OCI-LY7 (cell line): ENCODE data around the gene C3orf18. TPM values are rescaled to one million over a fixed set of nuclear protein-coding genes. Genes with fewer than 3 reads are reported as not detected.

ENCODE experiments used
- Bru-seq: library from RNA; stranded (reverse); fragments of 400-500 nt; gene quantifications from one replicate; lab custom pipeline; 2021; lab: Mats Ljungman, UMichigan
- BruChase-seq, 2 experiments: library from RNA; stranded (reverse); fragments of 400-500 nt; gene quantifications; one replicate each; lab custom pipeline; 2021; lab: Mats Ljungman, UMichigan
- BruUV-seq: library from RNA; stranded (reverse); fragments of 400-500 nt; replicated peaks from 2 replicates; lab custom pipeline; 2021; lab: Mats Ljungman, UMichigan
- CTCF ChIA-PET: fragments of 300-600 bp; sonication (Branson Sonifier 250); formaldehyde crosslinking; loops from one replicate; lab custom pipeline; 2022; ENCODE audit warnings: antibody characterized with exemption; ENCODE audit not compliant: unreplicated experiment; lab: Charles Lee
- POLR2A ChIA-PET: fragments of 300-600 bp; sonication (Branson Sonifier 250); formaldehyde crosslinking; loops from one replicate; lab custom pipeline; 2022; ENCODE audit warnings: antibody characterized with exemption; lab: Charles Lee
- DNase-seq: peaks from one replicate; pipeline ENCODE4 v3.0.0-alpha.2; 2015; ENCODE audit warnings: low spot score
- H2AFZ ChIP-seq: fragments of 200-600 bp; sonication (generic), shearing (Covaris generic); 2 replicates; pipeline ENCODE4 v1.6.1; 2014; ENCODE audit warnings: mild to moderate bottlenecking, antibody characterized with exemption, low read length, moderate library complexity
- H3K27ac ChIP-seq: fragments of 200-600 bp; sonication (generic); 2 replicates; pipeline ENCODE4 v1.5.1; 2014; ENCODE audit warnings: mixed run types, low read depth, mild to moderate bottlenecking, moderate library complexity, low read length, inconsistent platforms; ENCODE audit not compliant: poor library complexity, severe bottlenecking
- H3K36me3 ChIP-seq: fragments of 200-600 bp; sonication (generic); 2 replicates; pipeline ENCODE4 v1.6.1; 2014; ENCODE audit warnings: mild to moderate bottlenecking, antibody characterized with exemption, low read length, moderate library complexity, mixed read lengths; ENCODE audit not compliant: insufficient read depth
- H3K4me1 ChIP-seq: fragments of 200-600 bp; sonication (generic); 2 replicates; pipeline ENCODE4 v1.5.1; 2014; ENCODE audit warnings: mild to moderate bottlenecking, low read length; ENCODE audit not compliant: insufficient read depth, poor library complexity, severe bottlenecking
- H3K4me2 ChIP-seq: fragments of 200-600 bp; sonication (generic); 2 replicates; pipeline ENCODE4 v1.6.1; 2014; ENCODE audit warnings: mild to moderate bottlenecking, low read length
- H3K4me3 ChIP-seq: fragments of 200-600 bp; sonication (generic); 2 replicates; pipeline ENCODE4 v1.5.1; 2014; ENCODE audit warnings: mild to moderate bottlenecking, low read depth, low read length; ENCODE audit not compliant: poor library complexity, severe bottlenecking
- H3K79me2 ChIP-seq: fragments of 200-600 bp; sonication (generic); 2 replicates; pipeline ENCODE4 v1.6.1; 2016; ENCODE audit warnings: low read depth, mild to moderate bottlenecking, low read length, moderate library complexity, mixed read lengths; ENCODE audit not compliant: insufficient read depth
- H3K9me2 ChIP-seq: fragments of 200-600 bp; sonication (generic); 2 replicates; pipeline ENCODE4 v1.6.1; 2016; ENCODE audit warnings: mild to moderate bottlenecking, low read length, mixed read lengths; ENCODE audit not compliant: insufficient read depth
- H3K9me3 ChIP-seq: fragments of 200-600 bp; sonication (generic); 2 replicates; pipeline ENCODE4 v1.6.1; 2014; ENCODE audit warnings: mild to moderate bottlenecking, mixed run types, low read length, mixed read lengths
- H4K20me1 ChIP-seq: fragments of 200-600 bp; sonication (generic); 2 replicates; pipeline ENCODE4 v1.6.1; 2014; ENCODE audit warnings: mild to moderate bottlenecking, antibody characterized with exemption, low read length, moderate library complexity, mixed read lengths; ENCODE audit not compliant: insufficient read depth
- CTCF ChIP-seq: fragments of 200-600 bp; sonication (generic); conservative IDR thresholded peaks from 2 replicates; pipeline ENCODE4 v1.5.1; 2014; ENCODE audit warnings: mild to moderate bottlenecking, antibody characterized with exemption, low read length, moderate library complexity, mixed read lengths
- EZH2phosphoT487 ChIP-seq: fragments of 200-600 bp; sonication (generic); IDR thresholded peaks from 2 replicates; pipeline ENCODE4 v1.6.1; 2018; ENCODE audit warnings: low read depth, borderline replicate concordance, mild to moderate bottlenecking, mixed run types, antibody characterized with exemption, low read length, moderate library complexity, mixed read lengths
- intact Hi-C: fragments of 100-400 bp; cut with micrococcal nuclease; formaldehyde crosslinking; loops from one replicate; pipeline ENCODE4 v1.10.0; 2022; ENCODE audit not compliant: unreplicated experiment
- long read RNA-seq: library from polyadenylated mRNA; stranded (forward); transcript quantifications from one replicate; pipeline ENCODE4 v2.0.0, GENCODE V29; 2022
- total RNA-seq, 2 experiments: library from RNA; depleted of rRNA in 1 of 2; stranded (reverse); fragments of >200 nt in 1 of 2; shearing (Covaris generic) in 1 of 2; gene quantifications; 2 replicates each; pipeline ENCODE4 v1.2.3, GENCODE V29; 2014 to 2022

The C3orf18 gene
- total RNA-seq (2014; rRNA removed; shearing (Covaris generic)) = 3.9 and 8.0 TPM in 2 replicates
- total RNA-seq (2022) = 8.0 and 9.5 TPM in 2 replicates
- Bru-seq, nascent RNA = percentile 36 among the genes with signal in this experiment
- percentile 41 among the genes with signal in this experiment for BruChase-seq, experiment 1, labeled RNA remaining after a 6-hour chase
- BruChase-seq, experiment 2, labeled RNA remaining after a 2-hour chase = percentile 40 among the genes with signal in this experiment
- long read RNA-seq, partial matches to known transcripts = 4 of 8 reads
- long read RNA-seq, other reads (novel, unspliced or antisense) = 0 of 8 reads

GRCh38 chr3:50567386-50568167 is at the start of gene C3orf18:
Gene C3orf18 (minus strand): TSS chr3:50567747. CDS start chr3:50565699, 2,048 bp downstream.
- Histone ChIP-seq H3K4me1 (peaks cover 25% of the 10 kb centered on the region), H2AFZ (peak within 1 kb of the TSS; percentile 90), H3K9me2 (no peaks in the 10 kb centered on the region), H3K4me3 (peak within 1 kb of the TSS; percentile 95), H3K36me3 (0 out of 2 replicates have a peak, but pooled peaks cover 4% of the 10 kb centered on the region), H3K79me2 (peaks cover 9% of the 10 kb centered on the region; the same call in 1 of the 2 replicates), H4K20me1 (0 out of 2 replicates have a peak, but pooled peaks cover 11% of the 10 kb centered on the region), H3K27ac (peak within 1 kb of the TSS; percentile 55), H3K4me2 (peak within 1 kb of the TSS; percentile 87), H3K9me3 (no peaks in the 10 kb centered on the region)
- POLR2A ChIA-PET = interaction anchor here (0.6 kb wide), 1 partner anchor 41 kb away, joined by 3 read pairs; no protein-coding TSS in a partner anchor
- DNase-seq = peak; percentile 93
- no peak for TF ChIP-seq EZH2phosphoT487
- TF ChIP-seq CTCF = no peak
- BruUV-seq = no TSS peak
- intact Hi-C loops = loop anchor here (2.0 to 5.0 kb wide), 4 partner anchors 215 to 931 kb away; partner anchors contain the start of genes CYB561D2, GNAI2, MANF and NPRL2
- CTCF ChIA-PET = interaction anchor here (0.6 kb wide), 3 partner anchors 45 to 199 kb away, joined by 3 to 6 read pairs (median 3); partner anchors contain the start of gene MAPKAPK3

DNA sequence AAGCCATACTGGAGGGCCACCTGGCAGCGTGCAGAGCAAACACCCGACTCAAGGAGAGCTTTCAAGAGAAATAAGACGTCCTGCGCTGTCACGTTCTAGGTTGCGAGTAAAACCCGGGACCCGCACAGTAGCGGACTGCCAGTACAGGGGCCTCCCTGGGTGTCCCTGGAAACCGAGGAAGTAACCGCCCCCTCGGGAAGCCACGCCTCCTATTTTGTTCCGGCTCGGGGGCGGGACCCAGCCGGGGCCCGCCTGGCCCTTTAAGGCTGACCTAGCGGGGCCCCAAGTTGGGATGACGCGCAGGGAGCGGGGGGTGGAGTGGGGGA is 49.2 kb upstream of the C3orf18 start:
- ChIA-PET POLR2A (interaction anchor here (0.6 to 1.8 kb wide), 5 partner anchors 16 to 773 kb away, joined by 3 to 7 read pairs (median 6); partner anchors contain the start of gene HEMK1), CTCF (interaction anchor here (0.6 to 4.0 kb wide), 3 partner anchors 35 to 50 kb away, joined by 3 to 21 read pairs (median 3); no protein-coding TSS in a partner anchor)
- no TSS peak for BruUV-seq
- Histone ChIP-seq H2AFZ (peak overlapping the region; percentile 94), H3K79me2 (no peaks in the 10 kb centered on the region), H3K9me3 (no peaks in the 10 kb centered on the region), H3K4me3 (peak overlapping the region; percentile 68), H3K4me1 (peaks cover 18% of the 10 kb centered on the region), H3K4me2 (peak overlapping the region; percentile 98), H3K27ac (peak overlapping the region; percentile 54), H3K9me2 (no peaks in the 10 kb centered on the region), H3K36me3 (no peaks in the 10 kb centered on the region), H4K20me1 (no peaks in the 10 kb centered on the region)
- TF ChIP-seq EZH2phosphoT487 (no peak), CTCF (no peak)
- DNase-seq = peak; percentile 94
- intact Hi-C loops = loop anchor here (1.0 to 10.0 kb wide), 5 partner anchors 36 to 922 kb away; partner anchors contain the start of genes HEMK1, RAD54L2 and RBM15B
